ENCODE data around the gene TSTD2.

DNA sequence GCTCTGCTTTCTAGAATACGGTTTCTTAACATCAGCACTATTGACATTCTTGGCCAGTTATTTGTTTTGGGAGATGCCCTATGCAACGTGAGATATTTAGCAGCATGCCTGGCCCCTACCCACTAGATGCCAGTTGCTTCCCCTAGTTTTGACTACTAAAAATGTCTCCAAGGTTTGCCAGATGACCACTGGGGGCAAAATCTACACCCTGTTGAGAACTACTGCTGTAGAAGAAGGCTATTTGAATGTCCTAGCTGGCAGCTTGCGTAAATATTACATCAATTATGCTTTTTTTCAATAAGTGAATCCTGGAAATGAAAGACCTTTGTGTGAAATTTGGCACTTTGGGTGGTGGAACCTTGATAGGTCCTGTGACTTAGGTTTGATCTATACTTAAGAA, 5.5 kb upstream of the TSTD2 start:
- TF ChIP-seq CTCF (IDR thresholded peaks at IDR 0.05; ENCODE audit: poor library complexity, severe bottlenecking) = no peak
- TF ChIP-seq MXI1 (conservative IDR thresholded peaks at IDR 0.05; ENCODE audit: poor library complexity, severe bottlenecking) = no peak
- no peak for TF ChIP-seq REST (IDR thresholded peaks at IDR 0.05; ENCODE audit: borderline replicate concordance)
- no peak for TF ChIP-seq EZH2 (IDR thresholded peaks at IDR 0.05; ENCODE audit: borderline replicate concordance, insufficient read depth, low read length, poor library complexity, severe bottlenecking)
- TF ChIP-seq EP300 (conservative IDR thresholded peaks at IDR 0.05; ENCODE audit: poor library complexity, severe bottlenecking) = no peak
- no peak for TF ChIP-seq RAD21 (conservative IDR thresholded peaks at IDR 0.05)
- TF ChIP-seq SMC3 (conservative IDR thresholded peaks at IDR 0.05; ENCODE audit: poor library complexity) = no peak
- TF ChIP-seq POLR2AphosphoS5 (IDR thresholded peaks at IDR 0.05) = no peak
- no peak for TF ChIP-seq TAF1 (IDR thresholded peaks at IDR 0.05; ENCODE audit: low read depth)

All from neural cell (in vitro differentiated cells).